A549 (cell line): ENCODE measurements around the gene TIMD4. TPM values are rescaled to one million over a fixed set of nuclear protein-coding genes. Genes with fewer than 3 reads are reported as not detected.
"Not testable (repeated sequence)": the region's sequence is repeated elsewhere in the genome, so short reads cannot be mapped to it uniquely, and the experiment has no call there.

Experiments
- ATAC-seq, 2 experiments: fragments of 200-7000 bp in 1 of 2; fragments of >200 bp in 1 of 2; cut with Nextera tagmentation in 1 of 2; cut with Tn5 transposase in 1 of 2; 3 replicates each; pipeline versions ENCODE4 v1.8.0 to v1.9.1; 2018 to 2020; ENCODE audit warnings: mild to moderate bottlenecking in 1 of 2, moderate library complexity in 1 of 2
- CTCF ChIA-PET: fragments of 300-600 bp; sonication (Branson Sonifier 250); formaldehyde crosslinking; extraction: SDS; loops from one replicate; lab custom pipeline; 2021; ENCODE audit warnings: antibody characterized with exemption, inconsistent platforms; lab: Yijun Ruan, JAX
- POLR2A ChIA-PET: fragments of 350-600 bp; formaldehyde crosslinking; extraction: SDS; loops from one replicate; lab custom pipeline; 2021; ENCODE audit warnings: antibody characterized with exemption, inconsistent platforms; lab: Yijun Ruan, JAX
- DNase-seq, 2 experiments: peaks; one replicate each; pipeline versions ENCODE4 v3.0.0 to v3.0.0-alpha.2; 2011 to 2016; ENCODE audit warnings: low read depth in 1 of 2, low spot score in 1 of 2
- FAIRE-seq: peaks from 2 replicates; lab custom pipeline; 2011; peaks lifted over from hg19 to GRCh38; lab: Jason Lieb, UNC
- H3K27ac ChIP-seq, 2 experiments: fragments of >200 bp; sonication (Bioruptor Twin); formaldehyde crosslinking; 3 replicates each; pipeline ENCODE4 v1.5.1; 2016 to 2017
- H3K4me1 ChIP-seq: fragments of >200 bp; sonication (Bioruptor Twin); formaldehyde crosslinking; 3 replicates; pipeline ENCODE4 v1.6.1; 2016
- H3K4me2 ChIP-seq: fragments of >200 bp; sonication (Bioruptor Twin); formaldehyde crosslinking; 3 replicates; pipeline ENCODE4 v1.6.1; 2016
- H3K4me3 ChIP-seq: fragments of >200 bp; sonication (Bioruptor Twin); formaldehyde crosslinking; 3 replicates; pipeline ENCODE4 v1.5.1; 2016
- H3K9me3 ChIP-seq: fragments of >200 bp; sonication (Bioruptor Twin); formaldehyde crosslinking; 3 replicates; pipeline ENCODE4 v1.6.1; 2016
- BCL3 ChIP-seq: fragments of >200 bp; sonication (Bioruptor Twin); formaldehyde crosslinking; IDR thresholded peaks from 3 replicates; pipeline ENCODE4 v1.6.1; 2016
- EP300 ChIP-seq, 2 experiments: fragments of >200 bp; sonication (Bioruptor Twin); formaldehyde crosslinking; IDR thresholded peaks; 2 replicates in 1 of 2; 3 replicates in 1 of 2; pipeline ENCODE4 v1.6.1; 2016 to 2017
- FOSL2 ChIP-seq, 2 experiments: fragments of 450-650 bp in 1 of 2; fragments of >200 bp in 1 of 2; sonication (Bioruptor Twin) in 1 of 2; formaldehyde crosslinking; IDR thresholded peaks; 2 replicates each; pipeline versions ENCODE4 v1.5.0 to v1.6.1; 2016 to 2020; ENCODE audit warnings: mild to moderate bottlenecking in 1 of 2, moderate library complexity in 1 of 2
- HOXB13 ChIP-seq: fragments of 250-450 bp; sonication (Bioruptor Pico); IDR thresholded peaks from 2 replicates; pipeline ENCODE4 v1.5.0; 2020; ENCODE audit warnings: low read depth, mild to moderate bottlenecking, moderate library complexity
- HOXB5 ChIP-seq: fragments of 250-450 bp; sonication (Bioruptor Pico); IDR thresholded peaks from 2 replicates; pipeline ENCODE4 v1.5.0; 2020; ENCODE audit warnings: mild to moderate bottlenecking, moderate library complexity
- JUNB ChIP-seq: fragments of >200 bp; sonication (Bioruptor Twin); formaldehyde crosslinking; IDR thresholded peaks from 2 replicates; pipeline ENCODE4 v1.6.1; 2016
- POLR2A ChIP-seq: IDR thresholded peaks from 2 replicates; pipeline ENCODE4 v1.6.1; 2012; ENCODE audit warnings: mild to moderate bottlenecking, low read length
- RAD21 ChIP-seq, 2 experiments: fragments of >200 bp in 1 of 2; sonication (Bioruptor Twin) in 1 of 2; formaldehyde crosslinking in 1 of 2; IDR thresholded peaks in 1 of 2; conservative IDR thresholded peaks in 1 of 2; 2 replicates in 1 of 2; 3 replicates in 1 of 2; pipeline ENCODE4 v1.6.1; 2012 to 2018; ENCODE audit warnings: inconsistent platforms in 1 of 2
- RFX5 ChIP-seq: fragments of 450-650 bp; IDR thresholded peaks from 2 replicates; pipeline ENCODE4 v1.7.1; 2014; ENCODE audit warnings: antibody characterized with exemption, mild to moderate bottlenecking, moderate library complexity
- SMC3 ChIP-seq: fragments of >200 bp; sonication (Bioruptor Twin); formaldehyde crosslinking; IDR thresholded peaks from 3 replicates; pipeline ENCODE4 v1.6.1; 2018; ENCODE audit warnings: inconsistent platforms
- TP53 ChIP-seq: fragments of 250-450 bp; sonication (Bioruptor Pico); IDR thresholded peaks from 2 replicates; pipeline ENCODE4 v1.5.0; 2021; ENCODE audit warnings: mild to moderate bottlenecking, moderate library complexity
- ZFP36 ChIP-seq: fragments of 450-650 bp; IDR thresholded peaks from 2 replicates; pipeline ENCODE4 v1.6.1; 2014; ENCODE audit warnings: borderline replicate concordance; ENCODE audit not compliant: partially characterized antibody
- ZSCAN20 ChIP-seq: fragments of 250-450 bp; sonication (Bioruptor Pico); IDR thresholded peaks from 2 replicates; pipeline ENCODE4 v1.8.0; 2022; ENCODE audit warnings: mild to moderate bottlenecking, moderate library complexity
- WGBS: methylation state at CpG from one replicate; pipeline ENCODE4 v1.1.6; 2017; ENCODE audit errors: missing lambda C conversion rate; 5-methylcytosine and 5-hydroxymethylcytosine counted together
- polyA plus RNA-seq, 4 experiments: library from polyadenylated mRNA; depleted of rRNA in 3 of 4; stranded (reverse); fragments of >200 nt; fragmentation: RNase III in 1 of 4; extraction: RNeasy Plus Mini Kit Qiagen cat#74134 plus additional on column Dnase treatment in 1 of 4; gene quantifications; 2 replicates in 3 of 4; 3 replicates in 1 of 4; pipeline ENCODE4 v1.2.3, GENCODE V29; 2011 to 2017
- TF ChIP-seq, protein P1 (sequence below): fragments of >200 bp; sonication (Bioruptor Twin); formaldehyde crosslinking; IDR thresholded peaks from 3 replicates; pipeline ENCODE4 v1.5.1; 2016

Gene TIMD4
- polyA plus RNA-seq, 2 of the 4 experiments (the other 2 are of a cell fraction) = 2.3 to 4.6 TPM

DNA sequence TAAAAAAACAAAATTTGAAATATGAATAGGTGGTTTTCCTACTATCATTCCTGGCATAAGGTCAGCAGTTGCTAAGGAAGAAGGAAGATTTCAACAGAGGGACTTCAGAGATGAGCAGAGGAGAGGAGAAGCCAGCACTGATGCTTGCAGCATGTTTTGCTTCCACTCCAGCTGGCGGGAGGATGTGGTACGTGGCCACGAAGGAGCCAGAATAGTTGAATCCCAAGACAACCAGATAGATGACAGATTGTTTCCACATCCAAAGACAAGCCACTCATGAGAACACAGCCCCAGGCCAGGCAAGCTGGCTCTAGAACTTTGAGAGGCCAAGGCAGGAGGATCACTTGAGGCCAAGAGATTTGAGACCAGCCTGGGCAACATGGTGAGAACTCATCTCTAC is 15.1 kb downstream of the TIMD4 start:
- no peak overlapping the region for H3K4me2 ChIP-seq
- POLR2A ChIA-PET = no interaction called here
- DNase-seq = no peak
- no peak for ATAC-seq
- no peaks in the 10 kb centered on the region for H3K9me3 ChIP-seq
- H3K27ac ChIP-seq = no peak overlapping the region
- 0 out of 2 replicates have a peak, but pooled peaks have one; percentile 58 for TF ChIP-seq RFX5
- TF ChIP-seq, protein P1, sequence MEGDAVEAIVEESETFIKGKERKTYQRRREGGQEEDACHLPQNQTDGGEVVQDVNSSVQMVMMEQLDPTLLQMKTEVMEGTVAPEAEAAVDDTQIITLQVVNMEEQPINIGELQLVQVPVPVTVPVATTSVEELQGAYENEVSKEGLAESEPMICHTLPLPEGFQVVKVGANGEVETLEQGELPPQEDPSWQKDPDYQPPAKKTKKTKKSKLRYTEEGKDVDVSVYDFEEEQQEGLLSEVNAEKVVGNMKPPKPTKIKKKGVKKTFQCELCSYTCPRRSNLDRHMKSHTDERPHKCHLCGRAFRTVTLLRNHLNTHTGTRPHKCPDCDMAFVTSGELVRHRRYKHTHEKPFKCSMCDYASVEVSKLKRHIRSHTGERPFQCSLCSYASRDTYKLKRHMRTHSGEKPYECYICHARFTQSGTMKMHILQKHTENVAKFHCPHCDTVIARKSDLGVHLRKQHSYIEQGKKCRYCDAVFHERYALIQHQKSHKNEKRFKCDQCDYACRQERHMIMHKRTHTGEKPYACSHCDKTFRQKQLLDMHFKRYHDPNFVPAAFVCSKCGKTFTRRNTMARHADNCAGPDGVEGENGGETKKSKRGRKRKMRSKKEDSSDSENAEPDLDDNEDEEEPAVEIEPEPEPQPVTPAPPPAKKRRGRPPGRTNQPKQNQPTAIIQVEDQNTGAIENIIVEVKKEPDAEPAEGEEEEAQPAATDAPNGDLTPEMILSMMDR = no peak
- TF ChIP-seq ZFP36 = no peak
- no peak for TF ChIP-seq HOXB13 (CRISPR knock-in tag)
- WGBS = 98% methylated on average over 3 of the region's 3 CpGs
- no peak for FAIRE-seq
- no peak overlapping the region for H3K4me3 ChIP-seq
- CTCF ChIA-PET = no interaction called here
- H3K4me1 ChIP-seq = no peaks in the 10 kb centered on the region

DNA sequence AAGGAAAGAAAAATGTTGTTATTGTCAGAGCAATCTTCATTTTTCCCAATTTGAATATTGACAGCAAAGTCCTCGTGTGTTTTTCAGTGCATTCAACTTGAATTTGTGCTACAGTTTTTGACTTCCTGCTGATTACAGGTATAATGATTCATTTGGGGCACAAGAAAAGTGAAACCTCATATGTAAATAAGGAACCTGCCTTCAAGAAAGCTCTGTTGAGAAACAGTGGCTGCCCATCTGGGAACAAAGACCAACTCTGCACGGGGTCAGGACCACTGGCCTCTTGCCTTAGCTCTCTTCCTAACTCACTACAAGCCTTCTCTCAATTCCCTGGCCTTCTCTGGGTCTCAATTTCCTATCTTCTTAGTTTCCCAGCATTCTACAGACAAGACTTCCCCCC is 21.0 kb downstream of the TIMD4 start:
- no peak for DNase-seq
- Histone ChIP-seq H3K4me1 (no peaks in the 10 kb centered on the region), H3K9me3 (no peaks in the 10 kb centered on the region), H3K4me3 (no peak overlapping the region)
- no peak for ATAC-seq
- 92% methylated on average over 2 of the region's 2 CpGs for WGBS
- CTCF ChIA-PET = no interaction called here
- no peak for FAIRE-seq
- no peak for TF ChIP-seq HOXB5 (CRISPR knock-in tag)
- TF ChIP-seq ZSCAN20 (CRISPR knock-in tag) = no peak
- no peak for TF ChIP-seq TP53 (CRISPR knock-in tag)
- TF ChIP-seq BCL3 = no peak
- no peak for TF ChIP-seq EP300 (IDR thresholded peaks at IDR 0.05)
- TF ChIP-seq, all 56 proteins: peak for 0
- POLR2A ChIA-PET = interaction anchor here (0.6 kb wide), 1 partner anchor 454 kb away, joined by 8 read pairs; no protein-coding TSS in a partner anchor
- Histone ChIP-seq H3K4me2 (no peak overlapping the region), H3K27ac (no peak overlapping the region)

DNA sequence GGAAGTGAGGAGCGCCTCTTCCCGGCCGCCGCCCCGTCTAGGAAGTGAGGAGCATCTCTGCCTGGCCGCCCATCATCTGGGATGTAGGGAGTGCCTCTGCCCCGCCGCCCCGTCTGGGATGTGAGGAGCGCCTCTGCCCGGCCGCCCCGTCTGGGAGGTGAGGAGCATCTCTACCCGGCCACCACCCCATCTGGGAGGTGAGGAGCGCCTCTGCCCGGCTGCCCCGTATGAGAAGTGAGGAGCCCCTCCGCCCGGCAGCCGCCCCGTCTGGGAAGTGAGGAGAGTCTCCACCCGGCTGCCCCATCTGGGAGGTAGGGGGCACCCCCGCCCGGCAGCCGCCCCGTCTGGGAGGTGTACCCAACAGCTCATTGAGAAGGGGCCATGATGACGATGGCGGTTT is 22.6 kb downstream of the TIMD4 start:
- H3K4me3 ChIP-seq, CTCF ChIA-PET, H3K4me1 ChIP-seq, H3K9me3 ChIP-seq, ATAC-seq, H3K4me2 ChIP-seq, H3K27ac ChIP-seq, POLR2A ChIA-PET, FAIRE-seq, DNase-seq: not testable (repeated sequence)
- WGBS = 87% methylated on average over 6 of the region's 28 CpGs

GRCh38 chr5:156936972-156937371 is 26.1 kb downstream of the TIMD4 start:
- ATAC-seq = no peak
- no peak for TF ChIP-seq FOSL2 (IDR thresholded peaks at IDR 0.05)
- TF ChIP-seq FOSL2 (CRISPR knock-in tag; IDR thresholded peaks at IDR 0.05) = no peak
- TF ChIP-seq JUNB = no peak
- Histone ChIP-seq H3K4me2 (no peak overlapping the region), H3K4me1 (no peaks in the 10 kb centered on the region), H3K9me3 (no peaks in the 10 kb centered on the region), H3K27ac (no peak overlapping the region), H3K4me3 (no peak overlapping the region)
- no peak for DNase-seq
- POLR2A ChIA-PET = no interaction called here
- 77% methylated on average over 2 of the region's 2 CpGs for WGBS
- CTCF ChIA-PET = interaction anchor here (0.7 kb wide), 2 partner anchors 43 to 88 kb away, joined by 3 to 4 read pairs; no protein-coding TSS in a partner anchor
- FAIRE-seq = no peak

- WGBS = 70% methylated on average over 9 of the region's 9 CpGs
- CTCF ChIA-PET = interaction anchor here (0.6 to 0.9 kb wide), 3 partner anchors 16 to 198 kb away, joined by 3 to 7 read pairs (median 3); no protein-coding TSS in a partner anchor
- H3K27ac ChIP-seq = no peak overlapping the region
- peak; percentile 8 to 33 for DNase-seq
- POLR2A ChIA-PET = no interaction called here
- no peak overlapping the region for H3K4me2 ChIP-seq
- peak; percentile 28 for FAIRE-seq
- peak in 1 of 2 experiments; percentile 54; a peak in 2 of 6 replicates for ATAC-seq
- no peak overlapping the region for H3K4me3 ChIP-seq
- H3K9me3 ChIP-seq = no peaks in the 10 kb centered on the region
- no peaks in the 10 kb centered on the region for H3K4me1 ChIP-seq
- no peak for TF ChIP-seq POLR2A
- TF ChIP-seq, protein P1 = peak; percentile 53
- peak; percentile 59 to 65 for TF ChIP-seq RAD21 (conservative IDR thresholded peaks at IDR 0.05 in 1 of 2, IDR thresholded peaks at IDR 0.05 in 1 of 2)
- peak; percentile 40; the same call in 1 of the 3 replicates for TF ChIP-seq SMC3
These were observed 28.4 kb downstream of the TIMD4 start for GRCh38 chr5:156934450-156935211.
